Tibial nerve (tissue), 4 donors: ENCODE measurements around the gene PHF2.

Source experiments
- EP300 ChIP-seq, 2 donors: sonication (generic); formaldehyde crosslinking; IDR thresholded peaks; one replicate each; pipeline ENCODE4 v1.6.1; 2017; ENCODE audit warnings: antibody characterized with exemption in 2 of 2, mild to moderate bottlenecking in 1 of 2
- POLR2A ChIP-seq, 2 donors: fragments of 450-650 bp; IDR thresholded peaks; one replicate each; pipeline ENCODE4 v1.6.1; 2017; ENCODE audit warnings: antibody characterized with exemption in 2 of 2, mild to moderate bottlenecking in 2 of 2, moderate library complexity in 2 of 2
- TF ChIP-seq, protein P1 (sequence below), 5 experiments: fragments of 200-600 bp in 3 of 5; fragments of 450-650 bp in 2 of 5; sonication (generic) in 3 of 5; IDR thresholded peaks; one replicate each; pipeline ENCODE4 v1.5.1; 2016 to 2019; ENCODE audit warnings: antibody characterized with exemption in 5 of 5, mild to moderate bottlenecking in 3 of 5, moderate library complexity in 2 of 5

DNA sequence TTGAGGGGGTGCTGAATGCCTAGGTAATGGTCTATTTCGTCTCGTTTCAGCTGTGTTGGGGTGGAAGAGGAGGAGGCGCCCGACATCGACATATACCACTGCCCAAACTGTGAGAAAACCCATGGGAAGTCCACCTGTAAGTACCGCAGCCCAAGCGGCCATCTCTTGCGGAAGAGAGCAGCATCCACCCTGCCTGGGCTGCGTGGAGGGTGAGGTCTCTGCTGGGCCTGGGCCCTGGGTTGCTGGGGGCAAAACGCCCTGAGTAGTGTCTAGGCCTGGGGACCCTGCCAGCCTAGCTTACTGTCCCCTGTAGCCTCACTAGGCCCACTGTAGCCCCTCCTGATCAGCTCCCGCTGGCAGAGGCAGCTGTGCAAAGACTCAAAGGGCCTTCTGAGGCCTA is 53.5 kb downstream of the PHF2 start:
- TF ChIP-seq, protein P1, sequence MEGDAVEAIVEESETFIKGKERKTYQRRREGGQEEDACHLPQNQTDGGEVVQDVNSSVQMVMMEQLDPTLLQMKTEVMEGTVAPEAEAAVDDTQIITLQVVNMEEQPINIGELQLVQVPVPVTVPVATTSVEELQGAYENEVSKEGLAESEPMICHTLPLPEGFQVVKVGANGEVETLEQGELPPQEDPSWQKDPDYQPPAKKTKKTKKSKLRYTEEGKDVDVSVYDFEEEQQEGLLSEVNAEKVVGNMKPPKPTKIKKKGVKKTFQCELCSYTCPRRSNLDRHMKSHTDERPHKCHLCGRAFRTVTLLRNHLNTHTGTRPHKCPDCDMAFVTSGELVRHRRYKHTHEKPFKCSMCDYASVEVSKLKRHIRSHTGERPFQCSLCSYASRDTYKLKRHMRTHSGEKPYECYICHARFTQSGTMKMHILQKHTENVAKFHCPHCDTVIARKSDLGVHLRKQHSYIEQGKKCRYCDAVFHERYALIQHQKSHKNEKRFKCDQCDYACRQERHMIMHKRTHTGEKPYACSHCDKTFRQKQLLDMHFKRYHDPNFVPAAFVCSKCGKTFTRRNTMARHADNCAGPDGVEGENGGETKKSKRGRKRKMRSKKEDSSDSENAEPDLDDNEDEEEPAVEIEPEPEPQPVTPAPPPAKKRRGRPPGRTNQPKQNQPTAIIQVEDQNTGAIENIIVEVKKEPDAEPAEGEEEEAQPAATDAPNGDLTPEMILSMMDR (IDR thresholded peaks at IDR 0.05) = no peak
- TF ChIP-seq EP300 (IDR thresholded peaks at IDR 0.05) = no peak
- no peak for TF ChIP-seq POLR2A (IDR thresholded peaks at IDR 0.05)
